Mesendoderm (in vitro differentiated cells): ENCODE measurements around the gene MED8.

Experiments
- DNase-seq: peaks from one replicate; pipeline ENCODE4 v3.0.0; 2013
- H2AK5ac ChIP-seq: 2 replicates; pipeline ENCODE4 v1.6.1; 2013; ENCODE audit warnings: low read length, inconsistent platforms
- H2BK120ac ChIP-seq: 2 replicates; pipeline ENCODE4 v1.6.1; 2013; ENCODE audit warnings: low read depth, mild to moderate bottlenecking, low read length, moderate library complexity, mixed read lengths
- H2BK15ac ChIP-seq: replicated peaks from 2 replicates; pipeline ENCODE4 v1.6.1; 2013; ENCODE audit warnings: low read depth, mild to moderate bottlenecking, moderate library complexity
- H2BK5ac ChIP-seq: 2 replicates; pipeline ENCODE4 v1.6.1; 2013; ENCODE audit warnings: low read length, inconsistent platforms
- H3K18ac ChIP-seq: 2 replicates; pipeline ENCODE4 v1.6.1; 2013; ENCODE audit warnings: mild to moderate bottlenecking, low read length, mixed read lengths
- H3K23ac ChIP-seq: one replicate; pipeline ENCODE4 v1.6.1; 2013; ENCODE audit warnings: low read length
- H3K27ac ChIP-seq: 2 replicates; pipeline ENCODE4 v1.5.1; 2013; ENCODE audit warnings: low read depth, mild to moderate bottlenecking, inconsistent platforms, low read length, moderate library complexity
- H3K27me3 ChIP-seq: 2 replicates; pipeline ENCODE4 v1.6.1; 2013; ENCODE audit warnings: low read length, control low read depth, mild to moderate bottlenecking, inconsistent platforms; ENCODE audit not compliant: insufficient read depth, poor library complexity
- H3K36me3 ChIP-seq: 2 replicates; pipeline ENCODE4 v1.6.1; 2013; ENCODE audit warnings: low read length, inconsistent platforms; ENCODE audit not compliant: control insufficient read depth, insufficient read depth
- H3K4ac ChIP-seq: one replicate; pipeline ENCODE4 v1.6.1; 2013; ENCODE audit warnings: low read depth, mild to moderate bottlenecking, low read length, moderate library complexity
- H3K4me1 ChIP-seq: 2 replicates; pipeline ENCODE4 v1.6.1; 2013; ENCODE audit warnings: low read depth, low read length, inconsistent platforms; ENCODE audit not compliant: control insufficient read depth
- H3K4me2 ChIP-seq: 2 replicates; pipeline ENCODE4 v1.6.1; 2013; ENCODE audit warnings: low read length
- H3K4me3 ChIP-seq: 2 replicates; pipeline ENCODE4 v1.5.1; 2013; ENCODE audit warnings: mild to moderate bottlenecking, low read length
- H3K56ac ChIP-seq: one replicate; pipeline ENCODE4 v1.6.1; 2013; ENCODE audit warnings: low read length
- H3K79me1 ChIP-seq: 2 replicates; pipeline ENCODE4 v1.6.1; 2013; ENCODE audit warnings: low read length, inconsistent platforms
- H3K79me2 ChIP-seq: 2 replicates; pipeline ENCODE4 v1.6.1; 2013; ENCODE audit warnings: mild to moderate bottlenecking, low read length; ENCODE audit not compliant: control insufficient read depth, insufficient read depth
- H3K9ac ChIP-seq: 2 replicates; pipeline ENCODE4 v1.6.1; 2013; ENCODE audit warnings: low read length, inconsistent platforms
- H4K5ac ChIP-seq: one replicate; pipeline ENCODE4 v1.6.1; 2013; ENCODE audit warnings: low read length
- H4K8ac ChIP-seq: one replicate; pipeline ENCODE4 v1.6.1; 2013; ENCODE audit warnings: low read depth, mild to moderate bottlenecking, control low read depth, low read length, moderate library complexity
- WGBS: extraction: QIAGEN DNeasy Blood & Tissue Kit; methylation state at CpG from one replicate; pipeline ENCODE4 v1.1.7; 2013; ENCODE audit warnings: low lambda C conversion rate, missing lambda C conversion rate; ENCODE audit not compliant: insufficient coverage; ENCODE audit errors: extremely low coverage; 5-methylcytosine and 5-hydroxymethylcytosine counted together

Gene MED8

DNA sequence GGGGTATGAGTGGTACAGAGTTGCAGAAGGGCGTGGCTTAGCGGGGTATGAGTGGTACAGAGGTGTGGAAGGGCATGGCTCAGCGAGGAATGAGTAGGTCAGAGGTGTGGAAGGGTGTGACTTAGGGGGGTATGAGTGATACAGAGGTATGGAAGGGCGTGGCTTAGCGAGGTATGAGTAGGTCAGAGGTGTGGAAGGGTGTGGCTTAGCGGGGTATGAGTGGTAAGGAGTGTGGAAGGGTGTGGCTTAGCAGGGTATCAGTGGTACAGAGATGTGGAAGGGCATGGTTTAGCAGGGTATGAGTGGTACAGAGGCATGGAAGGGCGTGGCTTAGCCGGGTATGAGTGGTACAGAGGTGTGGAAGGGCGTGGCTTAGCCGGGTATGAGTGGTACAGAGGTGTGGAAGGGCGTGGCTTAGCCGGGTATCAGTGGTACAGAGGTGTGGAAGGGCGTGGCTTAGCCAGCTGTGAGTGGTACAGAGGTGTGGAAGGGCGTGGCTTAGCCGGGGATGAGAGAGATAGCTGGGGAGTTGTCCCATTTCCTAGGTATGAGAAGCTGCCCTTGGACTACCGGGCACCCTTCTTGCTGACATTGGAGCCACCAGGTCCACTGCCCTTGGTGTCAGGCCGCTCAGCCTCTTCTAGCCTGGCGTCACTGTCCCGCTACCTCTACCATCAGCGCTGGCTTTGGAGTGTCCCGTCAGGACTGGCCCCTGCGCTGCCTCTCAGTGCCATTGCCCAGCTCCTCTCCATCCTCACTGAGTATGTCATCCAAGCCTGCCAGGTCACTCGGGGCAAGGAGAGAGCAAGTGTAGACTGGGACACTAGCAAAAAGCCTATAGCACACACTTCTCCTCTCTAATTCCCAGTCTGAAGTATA, 34.3 kb upstream of the MED8 start:
- no peak overlapping the region for H3K27ac ChIP-seq
- no CpG with 5 or more reads among the region's 23 CpGs for WGBS
- H3K79me1 ChIP-seq = no peaks in the 10 kb centered on the region
- no peak overlapping the region for H3K4me2 ChIP-seq
- no peak overlapping the region for H2BK5ac ChIP-seq
- H3K27me3 ChIP-seq = no peaks in the 10 kb centered on the region
- no peaks in the 10 kb centered on the region for H3K79me2 ChIP-seq
- no peak overlapping the region for H4K8ac ChIP-seq
- no peak overlapping the region for H2BK15ac ChIP-seq
- no peak overlapping the region for H3K4ac ChIP-seq
- H3K4me3 ChIP-seq = no peak overlapping the region
- H3K56ac ChIP-seq = no peak overlapping the region
- H3K23ac ChIP-seq = no peak overlapping the region
- no peaks in the 10 kb centered on the region for H3K4me1 ChIP-seq
- no peak overlapping the region for H3K18ac ChIP-seq
- no peak overlapping the region for H2BK120ac ChIP-seq
- H3K36me3 ChIP-seq = peaks cover 22% of the 10 kb centered on the region
- H3K9ac ChIP-seq = no peak overlapping the region
- no peak for DNase-seq
- no peak overlapping the region for H4K5ac ChIP-seq
- H2AK5ac ChIP-seq = no peak overlapping the region

DNA sequence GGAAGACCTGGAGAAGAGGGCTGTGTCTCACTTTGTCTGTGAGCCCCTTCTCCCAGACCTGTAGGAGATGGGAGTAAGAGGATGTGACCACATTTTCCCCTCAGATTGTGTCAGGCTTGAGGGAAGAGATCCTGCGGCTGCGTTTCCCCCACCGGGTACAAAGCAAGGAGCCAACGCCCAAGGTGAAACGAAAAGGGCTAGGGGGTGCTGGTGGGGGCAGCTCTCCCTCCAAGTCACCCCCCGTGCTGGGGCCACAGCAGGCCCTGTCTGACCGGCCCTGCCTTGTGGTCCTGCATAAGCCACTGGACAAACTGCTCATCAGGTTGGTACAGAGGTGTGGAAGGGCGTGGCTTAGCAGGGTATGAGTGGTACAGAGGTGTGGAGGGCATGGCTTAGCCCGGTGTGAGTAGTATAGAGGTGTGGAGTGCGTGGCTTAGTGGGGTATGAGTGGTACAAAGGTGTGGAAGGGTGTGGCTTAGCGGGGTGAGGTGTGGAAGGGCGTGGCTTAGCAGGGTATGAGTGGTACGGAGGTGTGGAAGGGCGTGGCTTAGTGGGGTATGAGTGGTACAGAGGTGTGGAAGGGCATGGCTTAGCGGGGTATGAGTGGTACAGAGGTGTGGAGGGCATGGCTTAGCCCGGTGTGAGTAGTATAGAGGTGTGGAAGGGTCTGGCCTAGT, 33.5 kb upstream of the MED8 start:
- H3K4me3 ChIP-seq = no peak overlapping the region
- WGBS = no CpG with 5 or more reads among the region's 16 CpGs
- H3K18ac ChIP-seq = no peak overlapping the region

DNA sequence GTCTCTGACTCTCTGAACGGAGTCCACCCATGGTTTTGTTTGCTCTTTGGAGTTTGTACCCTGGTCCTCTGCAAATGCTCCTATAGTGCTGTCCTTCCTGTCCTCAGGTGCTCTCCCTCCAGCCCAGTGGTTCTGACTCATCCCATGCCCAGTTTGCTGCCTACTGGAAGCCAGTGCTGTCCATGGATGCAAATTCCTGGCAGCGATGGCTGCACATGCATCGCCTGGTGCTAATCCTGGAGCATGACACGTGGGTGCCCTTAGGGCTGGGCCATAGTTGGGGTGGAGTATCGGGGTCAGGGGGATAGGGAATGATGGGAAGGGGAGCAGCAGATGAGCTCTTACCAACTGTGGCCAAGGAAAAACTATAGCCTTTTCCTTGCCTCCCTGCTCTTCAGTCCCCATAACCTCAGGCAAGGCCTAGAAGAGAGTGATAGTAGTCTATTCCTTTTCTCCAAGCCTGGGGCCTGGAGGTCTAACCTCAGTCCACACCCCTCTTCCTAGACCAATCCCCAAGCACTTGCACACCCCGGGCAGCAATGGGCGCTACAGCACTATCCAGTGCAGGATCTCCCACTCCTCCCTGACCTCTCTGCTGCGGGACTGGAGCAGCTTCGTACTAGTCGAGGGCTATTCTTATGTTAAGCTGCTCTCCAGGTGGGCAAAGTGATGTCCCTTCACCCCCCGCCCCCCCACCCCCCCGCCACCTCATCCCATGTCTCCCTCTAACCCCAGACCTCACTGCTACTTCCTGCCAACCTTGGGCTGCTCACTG, 32.6 kb upstream of the MED8 start:
- H3K23ac ChIP-seq = no peak overlapping the region
- H2BK120ac ChIP-seq = no peak overlapping the region
- no peak overlapping the region for H3K4me2 ChIP-seq
- H3K9ac ChIP-seq = no peak overlapping the region
- H3K56ac ChIP-seq = no peak overlapping the region
- no peak overlapping the region for H2BK5ac ChIP-seq
- no peak overlapping the region for H3K27ac ChIP-seq
- no peak overlapping the region for H3K4me3 ChIP-seq
- H3K18ac ChIP-seq = no peak overlapping the region
- H2BK15ac ChIP-seq = no peak overlapping the region
- no peaks in the 10 kb centered on the region for H3K79me2 ChIP-seq
- H3K36me3 ChIP-seq = peaks cover 19% of the 10 kb centered on the region
- WGBS = no CpG with 5 or more reads among the region's 12 CpGs
- no peak for DNase-seq
- H3K27me3 ChIP-seq = no peaks in the 10 kb centered on the region
- H3K79me1 ChIP-seq = no peaks in the 10 kb centered on the region
- peaks cover 5% of the 10 kb centered on the region for H3K4me1 ChIP-seq
- H4K5ac ChIP-seq = no peak overlapping the region
- H2AK5ac ChIP-seq = no peak overlapping the region
- H3K4ac ChIP-seq = no peak overlapping the region
- H4K8ac ChIP-seq = no peak overlapping the region

More for the DNA sequence above, 33.5 kb upstream of the MED8 start:
- H3K4ac ChIP-seq = no peak overlapping the region
- H3K9ac ChIP-seq = no peak overlapping the region
- no peaks in the 10 kb centered on the region for H3K79me2 ChIP-seq
- H2AK5ac ChIP-seq = no peak overlapping the region
- peaks cover 24% of the 10 kb centered on the region for H3K36me3 ChIP-seq
- no peak overlapping the region for H3K23ac ChIP-seq
- H3K4me2 ChIP-seq = no peak overlapping the region
- H3K27ac ChIP-seq = no peak overlapping the region
- peaks cover 3% of the 10 kb centered on the region for H3K4me1 ChIP-seq
- H2BK120ac ChIP-seq = no peak overlapping the region
- DNase-seq = no peak
- H3K27me3 ChIP-seq = no peaks in the 10 kb centered on the region
- H2BK15ac ChIP-seq = no peak overlapping the region
- no peaks in the 10 kb centered on the region for H3K79me1 ChIP-seq
- H2BK5ac ChIP-seq = no peak overlapping the region
- no peak overlapping the region for H3K56ac ChIP-seq
- no peak overlapping the region for H4K8ac ChIP-seq
- H4K5ac ChIP-seq = no peak overlapping the region

DNA sequence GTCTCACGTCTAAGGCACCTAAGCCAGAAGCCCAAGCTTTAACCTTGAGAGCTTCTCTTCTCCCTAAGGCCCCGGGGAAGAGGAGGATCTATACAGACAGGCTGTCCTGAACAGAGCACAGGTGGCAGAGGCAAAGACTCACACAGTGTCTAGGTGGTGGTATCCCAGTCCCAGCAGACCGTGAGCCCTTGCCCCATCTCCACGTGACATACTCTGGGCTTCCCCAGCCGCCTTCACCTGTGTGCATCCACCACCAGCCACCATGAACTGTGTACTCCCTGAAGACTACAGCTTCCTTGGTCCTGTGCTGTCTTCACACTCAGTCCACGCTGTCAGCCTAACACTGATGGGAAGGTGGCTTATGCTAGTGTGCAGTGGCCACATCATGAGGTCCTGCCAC, 31.8 kb upstream of the MED8 start:
- H3K4me3 ChIP-seq = no peak overlapping the region
- no CpG with 5 or more reads among the region's 6 CpGs for WGBS

GRCh38 chr1:43420874-43421273, 31.3 kb upstream of the MED8 start:
- Histone ChIP-seq H3K4ac (no peak overlapping the region), H3K36me3 (peaks cover 19% of the 10 kb centered on the region), H3K79me1 (no peaks in the 10 kb centered on the region), H3K79me2 (no peaks in the 10 kb centered on the region), H4K5ac (no peak overlapping the region), H3K9ac (no peak overlapping the region), H3K18ac (no peak overlapping the region), H2AK5ac (no peak overlapping the region), H3K56ac (no peak overlapping the region), H3K4me3 (no peak overlapping the region), H2BK15ac (no peak overlapping the region), H3K4me2 (no peak overlapping the region), H2BK120ac (no peak overlapping the region), H3K27ac (no peak overlapping the region), H3K4me1 (peaks cover 5% of the 10 kb centered on the region), H3K23ac (no peak overlapping the region), H3K27me3 (no peaks in the 10 kb centered on the region), H2BK5ac (no peak overlapping the region), H4K8ac (no peak overlapping the region)
- no CpG with 5 or more reads among the region's 10 CpGs for WGBS
- no peak for DNase-seq

More for the DNA sequence above, 31.8 kb upstream of the MED8 start:
- H3K56ac ChIP-seq = no peak overlapping the region
- no peaks in the 10 kb centered on the region for H3K27me3 ChIP-seq
- H3K23ac ChIP-seq = no peak overlapping the region
- no peak overlapping the region for H2BK120ac ChIP-seq
- DNase-seq = no peak
- H2BK15ac ChIP-seq = no peak overlapping the region
- H3K36me3 ChIP-seq = peaks cover 19% of the 10 kb centered on the region
- peaks cover 5% of the 10 kb centered on the region for H3K4me1 ChIP-seq
- no peaks in the 10 kb centered on the region for H3K79me1 ChIP-seq
- no peak overlapping the region for H3K4ac ChIP-seq
- no peaks in the 10 kb centered on the region for H3K79me2 ChIP-seq
- H2AK5ac ChIP-seq = no peak overlapping the region
- H3K9ac ChIP-seq = no peak overlapping the region
- H3K27ac ChIP-seq = no peak overlapping the region
- H3K18ac ChIP-seq = no peak overlapping the region
- no peak overlapping the region for H3K4me2 ChIP-seq
- no peak overlapping the region for H4K8ac ChIP-seq
- no peak overlapping the region for H4K5ac ChIP-seq
- no peak overlapping the region for H2BK5ac ChIP-seq
